Measurements from ENCODE around the gene FAM234B.
"Not testable (repeated sequence)": the region's sequence is repeated elsewhere in the genome, so short reads cannot be mapped to it uniquely, and the experiment has no call there.

FAM234B gene

GRCh38 chr12:13023811-13024530 is 20.2 kb upstream of the FAM234B start:
- no peak for DNase-seq

- no peak for DNase-seq
Measured at GRCh38 chr12:13024531-13024916, 19.7 kb upstream of the FAM234B start.

GRCh38 chr12:13026286-13026685 is 17.9 kb upstream of the FAM234B start:
- no peak for DNase-seq

GRCh38 chr12:13027032-13027431 is 17.1 kb upstream of the FAM234B start:
- DNase-seq, result no peak

- no peak for DNase-seq
Measured at GRCh38 chr12:13027508-13027907, 16.7 kb upstream of the FAM234B start.

- no peak for DNase-seq
Measured at GRCh38 chr12:13028825-13029570, 15.2 kb upstream of the FAM234B start.

- DNase-seq, result no peak
Measured at GRCh38 chr12:13030541-13031291, 13.5 kb upstream of the FAM234B start.

GRCh38 chr12:13032164-13032563 is 12.0 kb upstream of the FAM234B start:
- no peak for DNase-seq

- no peak for DNase-seq
Measured at GRCh38 chr12:13033476-13033875, 10.7 kb upstream of the FAM234B start.

- not testable (repeated sequence) for DNase-seq
Measured at GRCh38 chr12:13035335-13035734, 8.8 kb upstream of the FAM234B start.

- DNase-seq, result no peak
Measured at GRCh38 chr12:13036881-13037280, 7.3 kb upstream of the FAM234B start.

- no peak for DNase-seq
Measured at GRCh38 chr12:13038491-13039161, 5.6 kb upstream of the FAM234B start.

- no peak for DNase-seq
Measured at GRCh38 chr12:13039328-13039956, 4.7 kb upstream of the FAM234B start.

GRCh38 chr12:13041224-13041623 is 3.0 kb upstream of the FAM234B start:
- no peak for DNase-seq

GRCh38 chr12:13042666-13043230 is 1.4 kb upstream of the FAM234B start:
- DNase-seq, result no peak

GRCh38 chr12:13044906-13045299 is 722 bp downstream of the FAM234B start:
- DNase-seq, result no peak

GRCh38 chr12:13045816-13046215 is 1.6 kb downstream of the FAM234B start:
- no peak for DNase-seq

GRCh38 chr12:13046964-13047363 is 2.8 kb downstream of the FAM234B start:
- no peak for DNase-seq

- DNase-seq, result no peak
Measured at GRCh38 chr12:13049816-13050215, 5.6 kb downstream of the FAM234B start.

- no peak for DNase-seq
Measured at GRCh38 chr12:13052421-13052820, 8.2 kb downstream of the FAM234B start.

GRCh38 chr12:13053617-13054016 is 9.4 kb downstream of the FAM234B start:
- DNase-seq, result not testable (repeated sequence)

- DNase-seq, result no peak
Measured at GRCh38 chr12:13060581-13060980, 16.4 kb downstream of the FAM234B start.
